Activated CD4-positive, alpha-beta T cell treated with anti-CD3 and anti-CD28 coated beads, Interleukin-2, amount 50 U/mL, for 1 hour (primary cell): ENCODE data around the gene NDUFB1.

Source experiments
- DNase-seq: peaks from one replicate; pipeline ENCODE4 v3.0.0-alpha.2; 2020

Gene NDUFB1

DNA sequence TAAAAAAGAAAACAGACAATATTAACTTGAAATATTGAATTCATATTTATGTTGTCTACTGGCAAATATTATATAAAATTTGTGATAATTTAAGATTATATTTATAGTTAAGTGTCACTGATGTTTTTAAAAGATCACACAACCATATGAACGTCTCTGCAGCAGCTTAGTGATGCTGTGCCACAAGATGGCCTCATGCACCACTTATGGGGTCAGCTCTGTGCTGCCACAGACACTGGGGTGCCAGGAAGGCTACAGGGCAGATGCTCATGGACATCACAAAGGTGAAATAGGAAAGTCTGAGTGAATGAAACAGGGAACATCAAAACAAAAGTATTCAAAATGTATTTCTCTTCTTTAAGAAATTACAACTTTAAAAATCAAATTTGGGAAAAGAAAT, 28.2 kb downstream of the NDUFB1 start:
- DNase-seq = no peak

DNA sequence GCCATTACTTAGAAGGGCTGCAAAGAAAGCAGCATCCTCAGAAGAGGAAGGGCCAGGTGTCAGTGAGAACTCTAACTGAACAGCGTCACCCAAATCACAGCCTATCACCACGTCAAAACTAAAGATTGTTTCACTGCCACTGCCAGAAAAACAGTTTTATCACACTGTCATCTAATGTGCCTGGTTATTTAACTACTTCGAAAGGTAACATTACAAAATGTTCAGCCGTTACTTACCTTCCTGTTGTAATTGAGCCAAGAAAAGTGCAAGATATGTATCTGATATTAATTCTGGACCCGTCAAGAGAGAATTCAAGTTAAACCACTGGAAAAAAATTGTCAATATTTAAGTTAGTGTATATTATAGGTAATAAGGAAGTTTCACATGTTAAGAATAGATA, 33.0 kb downstream of the NDUFB1 start:
- no peak for DNase-seq

DNA sequence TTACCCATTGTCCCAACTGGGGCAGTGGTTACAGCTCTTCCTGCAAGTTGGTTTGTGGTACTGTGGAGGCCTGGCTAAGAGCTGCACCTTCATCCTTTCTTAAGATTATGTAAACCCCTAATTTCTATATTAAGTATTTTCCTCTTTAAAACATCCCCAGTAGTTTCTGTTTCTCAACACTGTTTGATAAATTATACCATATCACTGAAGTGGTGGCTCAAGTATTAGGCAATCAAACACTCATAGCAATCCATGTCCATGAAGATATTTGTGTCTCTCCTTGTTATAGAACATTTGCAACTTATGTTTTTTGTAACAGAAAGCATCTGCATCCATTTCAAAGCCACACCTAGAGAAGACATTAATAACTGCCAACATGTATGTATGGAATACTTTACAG, 47.0 kb downstream of the NDUFB1 start:
- DNase-seq = no peak
